ENCODE data around the gene CDON.

The CDON gene

DNA sequence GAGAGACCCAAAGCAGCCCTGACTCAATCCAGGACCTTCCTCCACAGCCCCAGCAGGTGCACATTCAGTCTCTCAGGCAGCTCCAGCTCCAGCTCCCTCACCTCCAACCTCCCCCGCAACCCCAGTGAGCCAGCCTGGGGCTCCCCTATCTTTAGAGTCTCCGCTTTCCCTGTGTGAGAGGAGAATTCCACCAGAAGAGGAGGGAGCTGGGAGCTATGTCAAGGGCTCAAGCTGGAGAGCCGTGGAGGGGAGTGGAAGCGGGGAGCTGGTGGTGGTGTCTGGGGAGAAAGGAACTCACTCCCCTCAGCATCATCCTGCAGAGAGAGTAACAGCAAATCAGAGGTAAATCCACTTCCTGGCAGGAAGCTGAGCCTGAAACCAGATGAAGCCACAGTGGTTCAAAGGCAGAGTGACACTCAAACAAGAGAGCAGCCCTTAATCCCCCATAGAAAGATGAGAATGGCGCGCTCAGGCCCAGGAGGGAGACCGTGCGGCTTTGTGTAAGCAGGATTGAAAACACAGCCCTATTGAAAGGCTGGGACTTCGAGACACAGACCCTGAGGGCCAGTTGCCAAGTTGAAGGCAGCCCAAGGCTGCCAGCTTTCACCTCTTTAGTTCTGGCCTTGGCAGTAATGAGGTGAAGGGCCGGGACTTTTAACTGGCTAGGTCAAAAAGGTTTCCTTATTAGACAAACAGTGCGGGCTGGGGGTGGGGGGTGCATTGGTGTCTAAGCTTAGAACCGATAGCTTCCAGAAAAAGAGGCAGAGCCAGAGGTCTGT, 21.4 kb upstream of the CDON start:
- no peak for DNase-seq (ENCODE audit: low read depth in 2 of 2)

DNA sequence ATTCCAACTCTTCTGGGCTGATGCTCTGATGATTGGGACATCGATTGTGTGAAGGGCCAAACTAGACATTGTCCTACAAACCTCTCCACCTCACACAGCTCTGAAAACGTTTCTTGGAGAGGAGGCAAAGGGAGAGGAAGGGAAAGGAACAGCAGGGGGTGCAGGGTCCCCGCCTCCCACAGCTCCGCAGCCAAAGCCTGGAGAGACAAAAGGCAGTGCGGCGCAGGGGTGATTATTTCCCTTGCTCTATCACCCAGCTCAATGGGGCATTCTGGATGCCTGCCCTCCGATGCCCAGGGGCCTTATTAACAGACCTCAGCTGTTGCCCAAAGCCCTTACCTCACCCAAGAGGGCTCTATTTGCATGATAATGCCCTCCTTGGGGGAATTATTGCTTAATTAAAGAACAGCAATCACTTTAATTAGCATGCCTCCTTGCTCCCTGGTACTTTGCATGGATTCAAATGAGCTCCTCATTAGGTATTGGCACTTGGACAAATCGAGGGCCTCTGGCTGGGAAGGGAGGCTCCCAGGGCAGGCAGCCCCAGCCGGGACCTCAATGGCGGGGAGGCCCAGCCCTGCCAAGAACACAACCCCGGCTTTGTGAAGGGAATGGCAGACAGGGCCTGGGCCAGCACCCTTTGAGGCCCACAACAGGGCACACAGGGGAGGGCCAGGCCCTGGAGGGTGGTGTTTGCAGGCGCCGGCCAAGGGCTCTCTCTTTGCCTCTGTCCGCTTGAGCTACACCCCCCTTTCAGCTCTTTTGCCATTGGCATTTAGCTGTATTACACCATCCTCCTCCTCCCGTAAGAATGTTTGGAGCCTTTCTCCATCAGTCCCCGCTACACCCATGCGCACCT, 19.8 kb upstream of the CDON start:
- DNase-seq (ENCODE audit: low read depth in 2 of 2), result no peak

DNA sequence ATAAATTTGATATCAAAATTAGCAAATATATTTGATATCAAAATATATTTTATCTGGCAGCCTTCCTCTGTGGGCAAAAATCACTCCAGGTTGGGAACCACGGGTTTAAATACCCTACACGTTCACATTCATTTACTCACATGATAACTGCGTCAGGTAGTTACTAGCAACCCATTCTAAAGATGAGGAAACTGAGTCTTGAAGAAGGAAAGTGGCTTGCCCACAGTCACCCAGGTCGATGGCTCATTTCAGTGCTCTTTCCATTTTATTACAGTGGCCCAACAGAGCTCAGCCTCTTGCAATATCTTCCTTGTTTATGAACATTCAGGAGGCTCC, 19.2 kb upstream of the CDON start:
- no peak for DNase-seq (ENCODE audit: low read depth in 2 of 2)

DNA sequence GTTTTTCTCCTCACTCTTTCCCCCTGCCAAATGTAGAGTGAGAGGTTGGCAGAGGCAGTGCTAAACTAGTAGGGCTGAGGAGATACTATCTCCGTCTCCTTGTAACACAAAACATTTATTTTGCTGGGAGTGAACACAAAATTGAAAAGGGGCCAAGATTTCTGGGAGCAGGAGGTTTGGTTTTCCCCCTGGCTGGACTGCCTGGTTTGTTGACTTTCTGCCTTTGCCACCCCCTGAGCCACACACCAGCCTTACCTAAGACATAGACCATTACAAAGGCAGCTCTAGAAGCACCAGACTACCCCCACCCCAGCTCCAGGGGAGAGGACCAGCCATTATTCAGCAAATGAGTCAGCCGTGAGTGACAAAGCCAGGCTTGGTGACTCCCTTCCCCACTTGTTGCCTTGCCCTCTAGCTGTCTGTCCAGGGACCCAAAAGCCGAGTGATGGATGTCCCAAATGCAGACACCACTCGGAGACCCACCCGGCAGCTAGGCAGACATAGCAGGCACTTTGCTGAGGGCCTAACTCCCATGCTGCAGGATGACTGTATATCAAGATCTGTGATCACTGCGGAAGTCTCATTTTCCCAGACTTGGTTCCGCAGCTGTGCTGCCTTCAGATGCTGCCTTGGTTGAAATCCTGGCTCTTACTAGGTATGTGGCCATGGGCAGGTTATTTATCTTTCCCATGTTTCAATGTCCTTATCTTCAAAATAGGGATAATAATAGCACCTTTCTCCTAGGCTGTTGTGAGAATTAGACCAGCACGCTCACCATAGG, 17.7 kb upstream of the CDON start:
- DNase-seq (ENCODE audit: low read depth in 2 of 2), result no peak

DNA sequence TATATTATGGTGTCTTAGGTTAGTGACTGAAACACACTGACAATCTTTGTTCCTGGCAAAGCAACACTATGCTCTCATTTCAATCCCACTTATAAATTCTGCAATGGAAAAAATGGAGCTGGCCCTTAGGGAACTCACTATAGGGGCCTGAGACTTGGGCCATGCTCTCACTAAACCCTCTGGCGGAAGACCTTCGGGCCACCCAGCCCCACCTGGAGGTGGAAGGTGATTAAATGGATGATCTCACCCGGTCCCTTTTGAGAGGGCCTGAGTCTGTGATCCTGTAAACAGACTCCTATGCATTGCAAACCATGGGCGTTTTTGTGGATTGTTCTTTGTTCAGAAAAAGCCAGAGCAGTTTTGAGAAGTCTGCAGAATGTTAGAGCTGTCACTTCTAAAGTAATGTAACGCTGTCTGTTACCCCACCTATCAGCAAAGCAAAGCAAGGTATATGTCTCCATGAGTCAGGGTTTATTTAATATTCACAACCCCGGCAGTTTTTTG, 17.0 kb upstream of the CDON start:
- no peak for DNase-seq (ENCODE audit: low read depth in 2 of 2)

DNA sequence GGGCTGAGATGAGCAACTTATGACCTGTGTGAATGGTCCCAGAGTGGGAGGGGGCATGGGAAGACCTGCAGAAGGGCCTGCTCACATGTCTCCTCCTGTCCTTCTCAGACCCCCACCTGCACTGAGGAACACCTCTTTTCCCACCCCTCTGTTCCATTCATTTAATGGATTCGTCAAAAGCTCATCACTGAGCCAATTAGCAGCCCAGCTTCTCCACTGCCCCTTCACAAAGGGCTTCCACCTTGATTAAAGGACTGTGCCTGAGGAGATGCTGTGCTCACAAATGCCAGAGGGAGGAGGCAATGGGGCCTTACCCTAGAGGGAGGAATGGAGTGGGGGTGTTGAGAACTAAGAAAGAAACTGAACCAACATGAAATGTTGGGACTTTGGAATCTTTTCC, 14.0 kb upstream of the CDON start:
- DNase-seq (ENCODE audit: low read depth in 2 of 2), result no peak

DNA sequence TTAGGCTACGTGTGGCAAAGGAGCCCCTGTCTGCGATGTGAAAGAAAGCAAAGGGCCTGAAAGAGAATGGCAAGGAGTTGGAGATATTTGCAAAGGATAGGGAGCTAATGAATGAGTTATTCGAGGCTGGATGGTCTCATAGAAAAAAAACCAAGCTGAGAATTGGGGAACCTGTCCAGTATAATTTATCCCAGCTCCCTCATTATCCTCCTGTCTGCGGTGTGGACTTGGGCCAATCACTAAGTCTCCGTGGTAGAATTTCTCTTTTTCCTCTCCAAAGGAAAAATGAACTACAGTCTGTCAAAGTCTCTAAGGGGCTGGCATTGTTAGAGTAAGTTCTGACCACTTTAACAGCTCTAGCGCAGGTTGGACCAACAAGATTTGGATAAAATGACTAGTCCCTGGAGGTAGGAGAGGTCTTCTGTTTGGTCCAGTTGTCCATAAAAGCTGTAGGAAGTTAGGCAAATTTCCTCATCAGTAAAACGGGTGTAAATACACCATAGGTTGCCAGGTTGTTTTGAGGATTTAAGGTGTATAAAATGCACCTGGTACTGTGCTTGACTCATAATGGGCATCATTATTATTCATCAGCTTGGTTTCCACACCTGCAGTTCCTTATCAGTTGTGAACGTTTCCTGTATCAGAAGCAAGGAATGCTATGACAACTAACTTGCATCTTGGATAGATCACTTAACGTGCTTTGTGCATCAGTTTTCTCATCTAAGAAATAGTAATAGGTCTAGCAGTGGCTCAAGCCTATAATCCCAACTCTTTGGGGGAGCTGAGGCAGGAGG, 10.3 kb upstream of the CDON start:
- no peak for DNase-seq (ENCODE audit: low read depth in 2 of 2)

DNA sequence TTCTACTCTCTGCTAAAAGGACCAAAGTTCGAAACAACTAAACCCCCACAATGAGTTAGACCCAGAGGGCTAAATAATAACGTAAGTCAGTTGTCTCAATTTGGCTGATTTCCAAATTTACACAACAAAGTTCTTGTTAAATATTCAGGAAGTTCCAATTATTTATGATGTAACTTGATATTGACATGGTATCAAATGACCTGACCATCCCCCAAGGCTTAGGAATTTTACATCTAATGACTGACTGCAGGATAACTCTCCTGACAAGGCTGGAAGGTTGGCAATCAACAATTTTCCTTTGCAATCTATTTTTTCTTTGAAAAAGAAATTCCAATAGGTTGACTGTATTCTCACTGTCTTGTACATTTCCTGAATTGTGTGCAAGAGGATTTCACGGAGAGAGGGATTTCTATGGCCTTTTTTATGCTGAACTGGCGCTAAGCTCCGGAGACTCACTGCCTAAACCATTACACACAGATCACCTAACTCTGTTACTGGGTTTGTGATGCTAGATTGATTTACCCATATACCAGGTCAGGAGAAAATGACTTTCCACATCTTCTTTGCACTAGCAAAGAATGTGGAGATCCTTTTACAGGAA, 9.6 kb upstream of the CDON start:
- no peak for DNase-seq (ENCODE audit: low read depth in 2 of 2)

DNA sequence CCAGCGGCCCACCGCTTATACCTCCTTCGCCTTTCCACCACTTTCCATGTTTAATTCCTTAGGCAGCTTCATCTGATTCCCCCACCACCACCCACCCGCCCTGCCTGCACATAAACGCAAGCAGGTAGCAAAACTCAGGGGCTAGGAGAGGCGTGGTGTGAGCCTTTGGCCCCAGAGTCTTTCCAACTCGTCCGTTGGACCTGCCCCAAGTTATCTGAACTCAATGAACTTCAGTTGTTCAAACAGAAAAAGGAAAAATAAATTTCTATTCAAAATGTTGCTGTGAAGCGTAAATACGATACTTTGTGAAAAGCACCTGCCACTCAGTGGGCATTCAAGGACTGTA, 814 bp upstream of the CDON start:
- no peak for DNase-seq (ENCODE audit: low read depth in 2 of 2)

DNA sequence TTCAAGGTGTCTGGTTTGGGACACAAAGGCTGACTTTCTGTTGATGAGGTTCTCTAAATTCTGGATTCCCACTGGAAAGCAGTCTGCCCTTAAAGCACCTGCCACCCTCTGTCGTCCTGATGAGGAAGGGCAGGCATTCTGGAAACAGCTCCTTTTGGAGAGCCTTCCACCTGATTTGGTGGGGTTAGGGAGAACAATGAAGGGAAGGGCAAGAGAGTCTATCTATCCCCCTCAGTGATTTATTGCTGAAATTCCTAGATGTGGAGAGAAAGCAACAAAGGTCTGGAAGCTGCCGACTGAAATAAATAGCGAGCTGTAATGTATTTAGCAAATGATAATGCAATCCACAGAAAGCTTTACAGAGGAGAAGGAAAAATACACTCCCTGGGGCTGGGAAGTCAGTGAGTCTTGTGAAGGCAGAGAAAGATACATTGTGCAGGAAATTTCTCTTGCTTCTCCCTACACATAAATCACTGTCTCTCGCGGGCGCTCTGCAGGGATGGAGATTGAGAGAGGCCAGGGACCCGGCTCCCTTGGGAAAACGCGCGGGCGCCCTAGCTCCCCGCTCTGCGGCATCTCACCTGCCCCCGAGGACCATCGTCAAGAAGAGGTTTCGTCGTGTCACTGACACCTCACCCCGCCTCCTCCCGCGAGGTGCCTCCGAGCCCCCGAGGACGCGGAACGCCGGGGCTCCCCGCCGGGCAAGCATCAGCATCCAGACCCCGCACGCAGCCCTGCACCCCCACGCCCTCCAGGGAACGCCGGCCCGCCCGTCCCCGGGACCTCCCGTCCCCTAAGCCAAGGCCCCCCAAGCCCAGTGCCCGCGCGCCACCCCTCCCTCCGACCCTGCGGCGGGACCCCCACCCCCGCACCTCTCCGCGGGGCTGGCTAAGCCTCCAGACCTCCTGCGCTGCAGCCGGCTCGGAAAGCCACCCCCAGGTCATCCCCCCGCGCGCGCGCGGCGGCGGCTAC, 673 bp downstream of the CDON start:
- peak in 1 of 2 donors; percentile 3 for DNase-seq (ENCODE audit: low read depth in 2 of 2)

DNA sequence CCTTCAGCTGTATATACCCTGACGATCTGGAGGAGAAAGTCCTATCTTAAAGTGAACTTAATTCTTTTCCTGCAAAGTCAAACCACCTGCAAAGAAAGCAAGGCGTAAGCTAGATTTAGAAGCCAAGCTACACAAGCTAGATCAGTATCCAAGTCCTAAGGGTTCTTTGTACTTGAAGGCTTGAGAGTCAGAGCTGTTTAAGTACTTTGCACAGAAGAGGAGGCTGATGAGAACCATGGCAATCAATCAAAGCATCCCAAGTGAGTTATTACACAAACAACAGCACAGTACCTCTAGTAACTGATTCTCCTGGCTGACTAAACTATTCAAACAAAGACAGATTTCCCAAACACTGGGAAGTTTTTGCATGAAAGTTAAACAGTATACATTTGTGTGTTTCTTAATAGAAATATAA, 1.9 kb downstream of the CDON start:
- no peak for DNase-seq (ENCODE audit: low read depth in 2 of 2)

DNA sequence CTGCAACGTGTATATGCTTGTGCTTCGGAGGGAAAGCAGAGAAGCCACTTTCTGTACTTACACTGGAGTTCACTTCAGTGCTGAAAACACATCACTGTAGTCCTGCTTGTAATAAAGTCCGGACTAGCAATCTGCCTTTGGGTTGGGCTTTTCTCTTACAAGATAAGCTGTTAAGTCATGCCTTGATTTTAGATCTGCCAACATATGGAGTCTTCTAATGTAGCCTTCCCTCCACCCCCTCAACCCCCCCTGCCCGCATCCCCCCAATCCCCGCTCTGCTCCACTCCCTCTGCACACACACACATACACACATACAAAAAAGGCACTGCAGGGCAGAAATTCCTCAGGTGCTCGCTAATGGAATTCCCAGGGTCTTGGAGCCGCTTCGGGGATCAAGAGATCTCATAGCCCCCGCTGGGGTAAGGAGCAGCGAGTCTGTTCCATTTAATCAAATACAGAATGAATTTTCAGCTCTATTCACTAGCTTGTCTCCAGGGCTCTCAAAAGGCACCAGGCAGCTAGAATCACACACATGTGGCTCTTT, 3.4 kb downstream of the CDON start:
- no peak for DNase-seq (ENCODE audit: low read depth in 2 of 2)

DNA sequence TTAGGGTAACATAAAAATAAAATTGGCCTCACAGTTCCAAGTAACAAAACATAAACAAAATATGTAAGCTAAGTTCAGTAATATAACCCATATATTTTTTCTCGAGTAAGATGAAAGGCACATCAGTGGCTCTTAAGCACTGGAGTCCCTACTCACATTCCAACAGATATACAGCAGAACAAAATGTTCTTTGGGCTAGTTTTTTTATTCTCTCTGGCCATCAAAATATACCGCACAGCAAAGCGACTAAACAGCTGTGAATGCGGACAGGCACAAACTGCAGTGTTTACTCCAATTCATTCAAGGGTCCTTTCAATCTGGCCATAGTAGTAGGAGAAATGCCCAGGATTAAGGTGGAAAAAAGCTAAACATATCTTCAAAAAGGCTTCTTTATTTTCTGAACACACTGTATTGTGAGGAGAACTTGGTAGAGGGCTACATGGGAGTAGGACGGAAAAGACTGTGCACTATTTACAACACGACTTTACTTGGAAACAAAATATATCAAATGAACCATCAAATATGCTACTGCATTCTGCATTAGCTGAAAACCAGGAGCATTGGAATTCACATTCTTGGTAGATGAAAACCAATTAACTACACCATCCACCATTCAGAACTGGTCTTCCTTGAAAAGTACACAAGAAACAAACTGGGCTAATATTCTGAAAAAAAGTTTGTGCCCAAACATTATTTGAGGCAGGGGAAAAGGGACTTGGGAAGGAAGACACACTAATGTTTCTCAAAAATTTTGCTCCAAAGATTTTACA, 4.4 kb downstream of the CDON start:
- DNase-seq (ENCODE audit: low read depth in 2 of 2), result no peak

DNA sequence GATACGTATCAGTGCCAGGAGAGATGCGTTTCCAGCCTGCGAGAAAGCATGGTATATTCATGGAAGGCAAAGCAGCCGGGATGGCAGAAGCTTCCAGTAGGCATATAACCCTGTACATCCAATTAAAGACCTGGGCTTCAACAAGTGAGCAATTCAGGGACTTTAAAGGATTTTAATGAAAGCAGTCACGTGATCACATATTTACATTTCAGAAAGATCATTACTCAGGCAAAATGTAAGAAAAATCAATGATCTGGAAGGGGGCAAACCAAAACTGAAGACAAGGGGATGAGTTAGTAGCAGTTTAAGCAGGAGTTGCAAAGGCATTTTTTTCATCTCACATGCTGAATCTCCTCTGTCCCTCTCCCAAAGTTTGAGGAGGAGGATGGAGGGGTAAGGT, 7.8 kb downstream of the CDON start:
- DNase-seq (ENCODE audit: low read depth in 2 of 2), result no peak

DNA sequence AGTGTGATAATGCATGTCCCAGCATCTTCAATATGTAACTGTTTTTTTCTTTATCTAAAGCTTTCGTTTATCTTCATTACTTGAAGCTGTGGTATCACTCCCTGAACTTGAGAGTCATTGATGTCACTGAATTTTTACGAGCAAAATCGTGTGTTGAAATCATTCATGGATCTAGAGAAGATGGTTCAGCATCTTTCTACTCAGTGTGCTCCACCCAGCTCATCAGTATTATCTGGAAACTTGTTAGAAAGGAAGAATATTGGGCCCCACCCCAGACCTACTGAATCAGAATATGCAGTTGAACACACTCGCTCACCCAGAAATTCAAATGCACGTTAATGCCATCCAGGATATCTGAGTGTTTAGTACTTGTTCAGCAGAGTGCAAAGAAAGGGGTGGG, 8.3 kb downstream of the CDON start:
- DNase-seq (ENCODE audit: low read depth in 2 of 2), result no peak

DNA sequence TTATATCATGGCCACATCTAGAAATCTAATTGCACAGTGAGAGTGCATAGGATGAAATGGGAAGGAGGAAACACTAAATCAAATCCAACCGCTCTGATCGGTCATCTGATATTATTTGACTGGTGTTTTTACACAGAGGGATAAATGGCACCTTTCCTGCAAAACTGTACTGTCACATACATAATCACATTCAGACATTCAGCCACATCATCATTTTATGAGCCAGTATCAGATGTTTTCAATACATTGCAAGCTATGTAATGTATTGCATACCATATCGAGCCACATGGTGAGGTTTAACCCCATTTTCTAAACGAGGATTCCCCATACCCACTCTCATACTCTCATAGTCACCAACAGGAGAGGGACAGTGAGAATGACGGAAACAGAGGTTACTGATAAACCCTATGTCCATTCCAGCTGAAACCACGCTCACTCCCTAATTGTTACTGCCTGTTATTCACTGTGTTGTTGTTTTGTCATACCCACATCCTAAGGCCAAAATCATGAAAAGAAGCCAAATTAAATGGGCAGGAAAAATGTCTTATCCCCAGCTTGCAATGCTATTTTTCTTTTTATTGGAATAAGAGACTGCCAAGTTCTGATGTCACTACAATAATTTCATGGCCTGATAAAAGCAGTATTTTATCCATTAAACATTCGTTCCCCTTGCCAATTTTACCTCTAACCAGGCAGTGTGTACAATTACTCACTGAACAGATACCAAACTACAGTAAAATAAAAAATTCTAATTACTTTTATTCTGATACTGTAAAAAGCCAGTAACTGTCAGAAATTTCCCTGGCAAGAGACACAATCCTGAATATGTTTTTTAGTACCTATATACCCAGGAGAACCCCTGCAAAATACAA, 9.0 kb downstream of the CDON start:
- DNase-seq (ENCODE audit: low read depth in 2 of 2), result no peak

DNA sequence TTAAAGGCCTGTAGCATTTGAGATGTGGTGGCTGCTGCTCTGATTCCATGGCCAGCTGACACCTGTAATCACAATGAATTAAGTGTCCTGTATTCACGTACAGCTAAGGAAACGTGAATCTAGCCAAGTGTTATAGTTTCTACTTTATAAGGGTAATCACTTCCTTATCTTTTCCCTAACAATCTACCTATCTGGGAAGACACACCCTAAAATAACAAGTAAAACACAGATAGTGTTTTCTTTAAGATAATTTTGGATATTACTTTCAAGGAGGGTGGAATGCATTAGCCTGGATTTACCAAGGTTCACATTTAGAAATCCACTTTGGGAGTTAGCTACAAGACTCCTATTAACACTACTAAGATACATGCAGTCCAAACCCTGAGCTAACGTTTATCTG, 11.5 kb downstream of the CDON start:
- DNase-seq (ENCODE audit: low read depth in 2 of 2), result no peak

DNA sequence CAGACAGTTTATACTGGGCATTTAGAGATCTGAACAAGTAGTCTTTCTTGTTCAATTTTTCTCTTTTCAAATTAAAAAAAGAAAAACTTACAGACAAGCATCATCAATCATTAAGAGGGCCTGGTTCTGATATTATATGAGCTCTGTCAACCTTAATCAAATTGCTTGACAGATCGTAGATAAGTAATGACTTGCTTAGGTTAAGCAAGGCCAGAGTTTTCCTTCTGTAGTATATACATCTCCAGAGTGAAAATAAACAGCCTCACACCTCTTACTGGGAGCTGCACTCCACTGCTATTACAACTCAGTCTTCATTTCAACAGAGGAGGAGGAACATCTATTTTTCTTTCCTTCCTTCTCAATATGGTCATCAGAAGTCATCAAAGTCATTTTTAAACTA, 13.5 kb downstream of the CDON start:
- DNase-seq (ENCODE audit: low read depth in 2 of 2), result no peak
